ENCODE results near the gene FAM3D.

The FAM3D gene

DNA sequence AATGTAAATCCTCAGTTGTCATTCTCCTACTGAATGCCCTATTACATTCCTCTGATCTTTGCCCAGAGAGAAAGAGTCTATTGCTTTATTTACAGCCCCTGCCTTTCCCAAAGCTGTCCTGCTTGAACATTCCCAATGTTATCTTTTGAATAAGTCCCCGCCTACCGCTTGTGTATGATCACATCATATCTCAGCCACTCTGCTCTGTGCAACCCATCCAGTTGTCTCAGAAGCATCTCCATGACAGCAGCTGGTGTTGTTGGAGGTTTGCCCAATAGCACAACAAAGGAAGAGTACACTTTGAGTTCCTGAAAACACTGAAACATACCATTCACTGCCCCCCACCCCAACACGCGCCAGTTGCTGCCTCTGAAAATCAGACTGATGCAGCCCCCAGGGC is 22.0 kb upstream of the FAM3D start:
- no peak overlapping the region for H3K4me3 ChIP-seq (replicated peaks; ENCODE audit: low read depth, low read length)
- no peaks in the 10 kb centered on the region; the same call in 1 of the 2 replicates for H3K27me3 ChIP-seq (replicated peaks; ENCODE audit: control insufficient read depth, insufficient read depth, low read length)
- no peak for DNase-seq (ENCODE audit: extremely low read depth, insufficient read length)
- H3K36me3 ChIP-seq (ENCODE audit: control insufficient read depth, insufficient read depth, low read length) = no peaks in the 10 kb centered on the region
- no peak for TF ChIP-seq CTCF (IDR thresholded peaks at IDR 0.05; ENCODE audit: insufficient read depth, low read length, poor library complexity, severe bottlenecking)

DNA sequence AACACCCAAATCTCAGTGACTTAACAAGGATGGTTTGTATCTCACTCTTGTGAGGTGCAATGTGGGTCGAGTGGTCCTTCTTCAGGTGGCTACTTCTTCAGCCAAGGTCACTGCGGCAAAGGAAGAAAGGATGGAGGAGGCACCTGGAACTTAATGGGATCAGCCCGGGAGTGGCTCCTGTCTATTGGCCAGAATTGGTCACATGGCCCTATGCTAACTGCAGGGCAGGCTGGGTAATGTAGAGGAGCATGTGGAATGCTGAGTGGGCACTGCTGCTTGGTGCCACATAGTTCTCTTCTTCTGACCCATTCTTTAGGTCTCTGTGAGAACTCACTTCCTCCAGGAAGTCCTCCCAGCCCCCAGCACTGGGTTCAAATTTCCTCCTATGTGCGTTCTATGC is 20.3 kb upstream of the FAM3D start:
- TF ChIP-seq CTCF (IDR thresholded peaks at IDR 0.05; ENCODE audit: insufficient read depth, low read length, poor library complexity, severe bottlenecking) = no peak
- no peak overlapping the region for H3K4me3 ChIP-seq (replicated peaks; ENCODE audit: low read depth, low read length)
- no peak for DNase-seq (ENCODE audit: extremely low read depth, insufficient read length)
- no peaks in the 10 kb centered on the region; the same call in 1 of the 2 replicates for H3K27me3 ChIP-seq (replicated peaks; ENCODE audit: control insufficient read depth, insufficient read depth, low read length)
- no peaks in the 10 kb centered on the region for H3K36me3 ChIP-seq (ENCODE audit: control insufficient read depth, insufficient read depth, low read length)

GRCh38 chr3:58685641-58686040 is 19.1 kb upstream of the FAM3D start:
- H3K36me3 ChIP-seq (ENCODE audit: control insufficient read depth, insufficient read depth, low read length) = no peaks in the 10 kb centered on the region
- DNase-seq (ENCODE audit: extremely low read depth, insufficient read length) = no peak
- no peak overlapping the region for H3K4me3 ChIP-seq (replicated peaks; ENCODE audit: low read depth, low read length)
- TF ChIP-seq CTCF (IDR thresholded peaks at IDR 0.05; ENCODE audit: insufficient read depth, low read length, poor library complexity, severe bottlenecking) = no peak
- H3K27me3 ChIP-seq (replicated peaks; ENCODE audit: control insufficient read depth, insufficient read depth, low read length) = no peaks in the 10 kb centered on the region; the same call in 1 of the 2 replicates

DNA sequence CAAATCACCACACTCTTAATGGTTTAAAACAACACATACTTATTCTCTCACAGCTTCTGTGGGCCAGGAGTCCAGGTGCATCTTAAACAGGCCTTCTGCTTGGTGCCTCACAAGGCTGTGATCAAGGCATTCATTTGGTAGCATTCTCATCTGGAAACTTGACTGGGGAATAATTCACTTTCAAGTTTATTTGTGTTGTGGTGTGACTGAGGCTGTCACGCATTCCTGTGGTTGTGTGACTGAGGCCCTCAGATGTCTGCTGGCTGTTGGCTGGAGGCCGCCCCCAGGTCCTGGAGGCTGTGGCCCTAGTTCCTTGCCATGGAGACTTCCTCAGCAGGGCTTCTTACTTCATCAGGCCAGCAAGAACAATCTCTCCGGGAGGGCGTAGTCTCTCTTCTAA is 16.9 kb upstream of the FAM3D start:
- Histone ChIP-seq H3K36me3 (ENCODE audit: control insufficient read depth, insufficient read depth, low read length) (no peaks in the 10 kb centered on the region), H3K4me3 (replicated peaks; ENCODE audit: low read depth, low read length) (no peak overlapping the region), H3K27me3 (replicated peaks; ENCODE audit: control insufficient read depth, insufficient read depth, low read length) (no peaks in the 10 kb centered on the region; the same call in 1 of the 2 replicates)
- TF ChIP-seq CTCF (IDR thresholded peaks at IDR 0.05; ENCODE audit: insufficient read depth, low read length, poor library complexity, severe bottlenecking) = no peak
- peak; percentile 20 for DNase-seq (ENCODE audit: extremely low read depth, insufficient read length)

DNA sequence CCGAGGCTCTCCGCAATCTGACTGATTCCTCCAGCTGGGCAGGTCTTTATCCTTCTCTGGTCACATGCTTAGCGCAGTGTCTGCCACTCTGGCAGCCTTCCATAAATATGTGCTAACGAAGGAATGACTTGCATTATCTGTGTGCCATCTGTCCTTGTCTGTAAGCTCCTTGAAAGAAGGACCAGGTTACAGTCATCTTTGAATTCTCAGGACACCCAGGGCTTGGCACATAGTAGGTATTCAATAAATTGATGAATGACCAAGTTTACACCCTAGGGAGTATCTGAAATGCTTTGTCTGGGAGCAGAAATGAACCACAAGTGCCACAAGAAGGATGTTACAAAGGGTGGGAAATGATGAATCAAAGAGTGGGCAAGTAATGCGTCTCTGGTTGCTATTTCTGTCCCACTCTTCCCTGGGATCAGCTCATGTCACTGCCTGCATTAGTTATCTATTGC is 16.5 kb upstream of the FAM3D start:
- no peaks in the 10 kb centered on the region; the same call in 1 of the 2 replicates for H3K27me3 ChIP-seq (replicated peaks; ENCODE audit: control insufficient read depth, insufficient read depth, low read length)
- no peak for TF ChIP-seq CTCF (IDR thresholded peaks at IDR 0.05; ENCODE audit: insufficient read depth, low read length, poor library complexity, severe bottlenecking)
- no peaks in the 10 kb centered on the region for H3K36me3 ChIP-seq (ENCODE audit: control insufficient read depth, insufficient read depth, low read length)
- no peak overlapping the region for H3K4me3 ChIP-seq (replicated peaks; ENCODE audit: low read depth, low read length)
- DNase-seq (ENCODE audit: extremely low read depth, insufficient read length) = no peak

DNA sequence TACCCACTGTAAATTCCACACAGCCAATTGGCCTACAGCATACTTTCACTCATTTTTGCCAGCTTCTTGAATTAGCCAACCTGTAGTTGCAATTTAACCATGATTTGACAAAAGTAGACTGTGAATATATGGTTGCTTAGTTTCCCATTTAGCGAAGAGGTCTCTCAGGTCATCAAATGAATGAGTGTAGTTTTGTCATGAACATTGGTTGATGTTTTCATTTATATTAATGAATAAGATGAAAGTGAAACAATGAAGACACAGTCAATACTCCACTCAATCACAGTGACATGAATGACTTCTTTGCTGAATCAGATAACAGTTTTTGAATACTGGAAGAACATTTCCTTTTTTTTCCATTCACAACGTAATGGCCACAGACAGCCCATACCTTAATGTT is 15.3 kb upstream of the FAM3D start:
- no peaks in the 10 kb centered on the region for H3K36me3 ChIP-seq (ENCODE audit: control insufficient read depth, insufficient read depth, low read length)
- no peak overlapping the region for H3K4me3 ChIP-seq (replicated peaks; ENCODE audit: low read depth, low read length)
- H3K27me3 ChIP-seq (replicated peaks; ENCODE audit: control insufficient read depth, insufficient read depth, low read length) = no peaks in the 10 kb centered on the region; the same call in 1 of the 2 replicates
- DNase-seq (ENCODE audit: extremely low read depth, insufficient read length) = no peak
- TF ChIP-seq CTCF (IDR thresholded peaks at IDR 0.05; ENCODE audit: insufficient read depth, low read length, poor library complexity, severe bottlenecking) = no peak

All from GM06990 (cell line).